ENCODE results near the gene SDF2. TPM values are rescaled to one million over a fixed set of nuclear protein-coding genes. Genes with fewer than 3 reads are reported as not detected.
A peak's percentile ranks its signal among the peaks of the same experiment; 100 is the strongest.

SDF2 gene
- total RNA-seq, 4 donors from 2014 or later, result 28.9 to 74.6 (median 48.6) TPM

- DNase-seq, result no peak
- peaks cover 91 to 93% of the 10 kb centered on the region in 2 donors for H3K36me3 ChIP-seq
- no peak overlapping the region for H3K4me3 ChIP-seq (replicated peaks in 1 of 3)
- H3K27me3 ChIP-seq, result no peaks in the 10 kb centered on the region
- TF ChIP-seq POLR2A (IDR thresholded peaks at IDR 0.05) (no peak), CTCF (IDR thresholded peaks at IDR 0.05) (no peak)
- intact Hi-C loops (cut with DNase I), result no loop called here
- WGBS, 2 donors, result 69 to 71% methylated on average over 5 of the region's 5 CpGs
- peaks cover 0 to 12% of the 10 kb centered on the region in 2 donors for H3K4me1 ChIP-seq
- peak overlapping the region in 2 of 3 donors; percentile 29 to 53 for H3K27ac ChIP-seq
- no peaks in the 10 kb centered on the region for H3K9me3 ChIP-seq
Observed at GRCh38 chr17:28685366-28685765, 23.7 kb upstream of the SDF2 start.

DNA sequence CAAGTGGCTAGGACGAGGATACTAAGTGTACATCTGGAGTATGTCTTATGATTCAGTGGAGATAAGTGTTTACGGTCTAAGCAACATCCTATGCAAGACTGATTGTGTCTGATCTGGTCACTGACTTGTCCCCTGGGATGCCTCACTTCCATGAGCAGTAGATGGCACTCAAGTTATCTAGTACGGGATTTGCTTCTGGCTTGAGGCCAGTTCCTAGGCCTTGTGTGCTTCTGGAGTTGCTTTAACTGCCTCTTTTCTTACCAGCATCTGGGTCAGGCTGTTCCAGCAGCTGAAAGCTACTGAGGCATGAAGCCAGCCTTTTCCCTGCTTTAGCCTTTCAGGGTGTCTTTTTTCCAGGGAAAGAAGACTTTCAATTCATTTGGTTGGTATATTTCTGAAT, 23.3 kb upstream of the SDF2 start:
- Histone ChIP-seq H3K4me3 (replicated peaks in 1 of 3) (no peak overlapping the region), H3K9me3 (no peaks in the 10 kb centered on the region), H3K36me3 (peaks cover 91 to 93% of the 10 kb centered on the region in 2 donors), H3K27me3 (no peaks in the 10 kb centered on the region), H3K27ac (peak overlapping the region in 2 of 3 donors; percentile 41 to 53), H3K4me1 (peaks cover 0 to 12% of the 10 kb centered on the region in 2 donors)
- 4 to 32% methylated on average over 3 of the region's 3 CpGs for WGBS, 2 donors
- intact Hi-C loops (cut with DNase I), result no loop called here
- DNase-seq, result peak; percentile 92 to 94
- TF ChIP-seq CTCF (IDR thresholded peaks at IDR 0.05) (peak in 4 of 6 experiments; percentile 35 to 68 (median 60)), POLR2A (IDR thresholded peaks at IDR 0.05) (no peak)

- no peak for DNase-seq
- H3K36me3 ChIP-seq, result peaks cover 91 to 93% of the 10 kb centered on the region in 2 donors
- no peaks in the 10 kb centered on the region for H3K27me3 ChIP-seq
- TF ChIP-seq CTCF (IDR thresholded peaks at IDR 0.05) (no peak), POLR2A (IDR thresholded peaks at IDR 0.05) (no peak)
- intact Hi-C loops (cut with DNase I), result no loop called here
- 90 to 91% methylated on average over 11 of the region's 11 CpGs for whole genome bisulfite sequencing, 2 donors
- H3K4me1 ChIP-seq, result peaks cover 0 to 12% of the 10 kb centered on the region in 2 donors
- H3K27ac ChIP-seq, result no peak overlapping the region
- H3K9me3 ChIP-seq, result no peaks in the 10 kb centered on the region
- no peak overlapping the region for H3K4me3 ChIP-seq (replicated peaks in 1 of 3)
Observed at GRCh38 chr17:28682655-28683054, 20.9 kb upstream of the SDF2 start.

- intact Hi-C loops (cut with DNase I), result no loop called here
- 85 to 86% methylated on average over 7 of the region's 7 CpGs for WGBS, 2 donors
- H3K36me3 ChIP-seq, result peaks cover 99 to 100% of the 10 kb centered on the region in 2 donors
Observed at GRCh38 chr17:28675980-28676379, 14.3 kb upstream of the SDF2 start.

GRCh38 chr17:28675490-28675889, 13.8 kb upstream of the SDF2 start:
- Histone ChIP-seq H3K27me3 (no peaks in the 10 kb centered on the region), H3K4me1 (no peaks in the 10 kb centered on the region), H3K27ac (no peak overlapping the region), H3K4me3 (replicated peaks in 1 of 3) (no peak overlapping the region), H3K9me3 (no peaks in the 10 kb centered on the region), H3K36me3 (peaks cover 97 to 100% of the 10 kb centered on the region in 2 donors)
- intact Hi-C loops (cut with DNase I), result no loop called here
- TF ChIP-seq POLR2A (IDR thresholded peaks at IDR 0.05) (no peak), CTCF (IDR thresholded peaks at IDR 0.05) (no peak)
- DNase-seq, result no peak
- 87 to 94% methylated on average over 3 of the region's 3 CpGs for whole genome bisulfite sequencing, 2 donors

More at GRCh38 chr17:28675980-28676379, 14.3 kb upstream of the SDF2 start:
- no peaks in the 10 kb centered on the region for H3K4me1 ChIP-seq
- H3K27ac ChIP-seq, result no peak overlapping the region
- no peaks in the 10 kb centered on the region for H3K9me3 ChIP-seq
- no peaks in the 10 kb centered on the region for H3K27me3 ChIP-seq
- DNase-seq, result no peak
- no peak for TF ChIP-seq POLR2A (IDR thresholded peaks at IDR 0.05)
- TF ChIP-seq CTCF (IDR thresholded peaks at IDR 0.05), result no peak
- no peak overlapping the region for H3K4me3 ChIP-seq (replicated peaks in 1 of 3)
